ENCODE data around the gene ABCB8.

ABCB8 gene

DNA sequence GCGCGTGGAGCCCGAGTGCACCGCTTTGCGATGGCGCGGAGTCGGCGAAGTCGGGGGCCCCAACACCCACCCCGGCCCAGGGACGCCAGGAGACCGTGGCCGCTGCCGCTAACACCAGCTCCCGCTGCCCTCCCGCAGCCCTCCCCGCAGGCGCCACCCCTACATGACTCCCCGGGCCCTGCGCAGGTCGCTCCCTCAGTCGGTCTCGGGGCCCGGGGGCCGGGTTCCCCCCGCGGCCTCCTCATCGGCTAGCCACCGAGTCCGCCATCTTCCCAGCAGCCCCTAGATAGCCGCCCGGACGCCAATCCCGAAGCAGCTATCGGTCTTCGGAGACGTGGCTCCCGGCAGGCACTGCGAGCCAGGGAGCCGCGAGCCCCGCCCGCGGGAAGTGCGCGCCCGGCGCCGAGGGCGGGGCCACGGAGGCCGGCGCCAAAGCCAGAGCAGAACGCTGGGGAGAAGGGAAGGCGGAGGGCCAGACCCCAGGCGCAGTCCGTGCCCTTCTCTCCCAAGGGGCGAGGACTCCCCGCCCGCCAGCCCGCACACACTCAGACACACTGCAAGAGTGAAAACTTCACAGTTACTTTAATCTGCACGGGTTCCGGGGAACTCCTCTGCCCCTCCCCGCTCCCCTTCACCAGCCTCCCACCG is 52.4 kb downstream of the ABCB8 start, which contains the start of gene FASTK:
Gene FASTK (minus strand): TSS at position 288 of the 648 bp plus-strand sequence. CDS start 43 bp downstream, at position 245.
- DNase-seq (ENCODE audit: low read depth), result peak; percentile 67
- H3K4me3 ChIP-seq (ENCODE audit: low read depth, low read length), result peak within 1 kb of the TSS; percentile 87

GRCh38 chr7:151081170-151082101 is 53.2 kb downstream of the ABCB8 start:
- no peak for DNase-seq (ENCODE audit: low read depth)
- H3K4me3 ChIP-seq (ENCODE audit: low read depth, low read length), result peak overlapping the region; percentile 87

DNA sequence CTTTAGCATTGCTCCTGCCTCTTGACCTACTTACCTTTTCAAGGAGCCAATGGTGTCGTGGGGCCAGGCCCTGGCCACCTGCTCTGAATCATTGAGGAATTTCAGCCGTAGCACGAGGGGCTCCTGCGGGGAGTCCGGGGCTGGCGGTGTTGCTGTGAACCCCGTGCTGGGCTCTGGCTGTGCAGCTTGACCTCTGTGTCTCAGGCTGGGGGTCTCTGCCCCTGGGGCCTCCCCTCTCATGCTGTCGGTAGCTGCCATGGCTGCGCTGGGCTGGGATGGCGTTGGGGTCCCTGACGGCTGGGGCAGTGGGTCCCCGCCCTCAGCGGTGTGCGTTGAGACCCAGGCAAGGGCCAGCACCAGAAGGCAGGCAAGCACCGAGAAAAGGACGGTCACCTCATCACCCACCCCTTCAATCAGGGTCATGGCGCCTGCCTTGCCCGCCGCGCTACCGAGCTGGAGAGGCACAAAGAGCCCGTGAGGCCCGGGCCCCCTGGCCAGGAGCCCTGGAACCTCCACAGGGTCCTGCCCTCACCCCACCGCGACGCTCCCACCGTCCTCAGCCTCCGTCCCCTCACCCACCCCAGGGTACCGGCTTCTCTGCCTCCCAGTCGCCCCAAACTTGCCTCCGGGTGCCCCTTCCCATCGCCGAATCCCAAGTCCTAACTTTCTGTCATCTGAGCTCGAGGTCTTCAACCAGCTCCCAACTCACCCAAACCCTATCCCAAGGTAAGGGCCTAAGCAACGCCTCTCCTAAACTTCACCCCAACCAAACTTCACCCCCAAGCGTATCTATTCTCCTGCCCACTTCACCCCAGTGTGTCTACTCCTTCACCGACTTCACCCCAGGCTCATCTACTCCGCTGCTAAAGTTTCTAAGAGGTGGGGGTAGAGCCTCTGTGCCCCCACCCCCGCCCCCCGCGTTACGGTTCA is 54.2 kb downstream of the ABCB8 start:
- peak overlapping the region; percentile 87 for H3K4me3 ChIP-seq (ENCODE audit: low read depth, low read length)
- DNase-seq (ENCODE audit: low read depth), result no peak

DNA sequence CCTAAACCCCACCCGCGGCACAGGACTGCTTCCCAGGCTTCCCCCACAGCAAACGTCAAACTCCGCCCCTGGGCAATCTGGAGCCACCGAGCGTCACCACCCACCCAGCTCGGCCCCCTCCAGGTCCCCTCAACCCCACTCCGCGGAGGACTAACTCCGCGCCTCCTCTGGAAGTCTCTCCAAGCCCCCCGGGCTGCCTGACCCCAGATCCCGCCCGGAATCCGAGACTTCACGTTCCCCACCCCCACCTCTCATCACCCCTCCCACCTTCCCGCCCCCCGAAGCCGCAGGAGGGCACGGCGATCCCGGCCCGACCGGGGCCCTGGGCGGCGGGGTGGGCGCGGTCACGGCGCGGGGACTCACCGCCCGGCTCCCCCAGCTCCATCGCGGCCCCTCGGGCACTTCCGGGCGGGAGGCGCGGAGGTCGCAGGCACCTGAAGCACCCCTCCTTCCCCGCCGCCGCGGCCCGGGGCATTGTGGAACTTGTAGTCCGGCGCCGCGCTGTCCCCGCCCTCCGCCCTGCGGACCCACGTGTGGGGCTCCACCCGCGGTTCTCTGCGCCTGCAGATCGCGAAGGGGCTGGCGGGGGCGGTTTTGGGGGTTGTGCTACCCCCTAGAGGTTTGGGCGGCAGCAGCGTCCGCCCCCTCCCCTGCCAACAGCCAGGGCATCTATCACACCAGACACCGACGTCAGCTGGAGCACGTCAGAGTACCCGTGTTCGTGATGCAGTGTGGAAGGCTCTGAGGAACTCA is 55.0 kb downstream of the ABCB8 start, which contains the start of gene TMUB1:
Gene TMUB1 (minus strand): TSS at position 423 of the 753 bp plus-strand sequence. CDS start 930 bp downstream, outside the sequence.
- peak within 1 kb of the TSS; percentile 87 for H3K4me3 ChIP-seq (ENCODE audit: low read depth, low read length)
- no peak for DNase-seq (ENCODE audit: low read depth)

DNA sequence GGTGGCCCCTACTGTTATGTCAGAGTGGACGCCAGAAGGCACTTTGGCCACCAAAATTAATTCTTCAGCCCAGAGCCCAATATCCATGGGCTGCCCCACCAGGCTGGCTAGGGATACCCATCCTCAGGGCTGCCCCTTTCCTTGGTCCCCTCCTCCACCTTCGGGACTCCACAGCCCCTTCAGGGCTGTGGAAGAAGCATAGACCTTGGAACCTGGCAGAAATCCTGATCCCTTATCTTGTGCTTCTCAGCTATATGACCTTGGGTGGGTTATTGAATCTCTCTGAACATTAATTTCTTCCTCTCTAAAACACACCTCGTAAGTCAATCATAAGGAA is 55.5 kb downstream of the ABCB8 start:
- DNase-seq (ENCODE audit: low read depth), result no peak

GRCh38 chr7:151085329-151085690 is 57.1 kb downstream of the ABCB8 start:
- no peak for DNase-seq (ENCODE audit: low read depth)
- H3K4me3 ChIP-seq (ENCODE audit: low read depth, low read length), result peak overlapping the region; percentile 77

More for the DNA sequence above, 55.5 kb downstream of the ABCB8 start:
- peak overlapping the region; percentile 87 for H3K4me3 ChIP-seq (ENCODE audit: low read depth, low read length)

- H3K4me3 ChIP-seq (ENCODE audit: low read depth, low read length), result peak within 1 kb of the TSS; percentile 77
- peak; percentile 54 for DNase-seq (ENCODE audit: low read depth)
These were observed 57.7 kb downstream of the ABCB8 start, which contains the start of gene AGAP3 for GRCh38 chr7:151085691-151086620. Gene AGAP3, plus strand, starts transcription at chr7:151086475. Its CDS starts 267 bp downstream, at chr7:151086742.

GRCh38 chr7:151086802-151087244 is 58.6 kb downstream of the ABCB8 start:
- peak overlapping the region; percentile 77 for H3K4me3 ChIP-seq (ENCODE audit: low read depth, low read length)
- DNase-seq (ENCODE audit: low read depth), result no peak

DNA sequence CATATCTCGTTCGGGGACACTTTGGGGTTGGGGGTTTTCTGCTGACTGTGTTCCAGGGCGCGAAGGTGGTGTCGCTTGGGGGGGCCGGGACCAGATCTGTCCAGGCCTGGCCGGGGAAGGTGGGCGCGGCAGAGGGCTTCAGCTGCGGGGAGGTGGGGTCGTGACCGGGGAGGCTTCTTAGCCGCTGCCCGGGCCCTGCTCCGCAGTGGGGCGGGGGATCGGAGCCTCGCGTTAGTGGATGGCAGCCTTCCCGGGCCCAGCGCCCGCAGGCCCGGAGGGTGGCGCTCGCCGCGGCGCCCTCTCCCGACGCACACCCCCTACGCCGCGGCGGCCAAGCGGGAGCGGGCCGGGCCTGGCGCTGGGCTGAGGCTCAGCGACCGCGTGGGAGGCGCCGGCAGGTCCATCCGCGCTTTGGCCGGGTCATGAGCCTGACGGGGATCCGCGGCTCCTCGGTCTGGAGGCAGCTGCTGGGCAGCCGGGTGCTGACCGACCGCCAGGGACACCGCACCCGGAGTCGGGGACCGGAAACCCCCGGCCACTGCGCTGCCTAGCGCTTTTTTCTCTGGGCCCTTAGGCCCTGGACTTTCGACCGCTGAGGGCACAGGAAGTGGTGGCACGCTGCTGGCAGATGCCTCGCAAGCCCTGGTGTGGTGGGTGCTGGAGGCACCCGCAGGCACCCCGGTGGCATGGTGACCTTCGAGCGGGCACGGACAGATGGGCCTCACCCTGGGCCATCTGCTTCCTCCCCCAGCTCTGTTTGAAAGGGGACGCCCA is 59.2 kb downstream of the ABCB8 start:
- DNase-seq (ENCODE audit: low read depth), result no peak
- peak overlapping the region; percentile 77 for H3K4me3 ChIP-seq (ENCODE audit: low read depth, low read length)

DNA sequence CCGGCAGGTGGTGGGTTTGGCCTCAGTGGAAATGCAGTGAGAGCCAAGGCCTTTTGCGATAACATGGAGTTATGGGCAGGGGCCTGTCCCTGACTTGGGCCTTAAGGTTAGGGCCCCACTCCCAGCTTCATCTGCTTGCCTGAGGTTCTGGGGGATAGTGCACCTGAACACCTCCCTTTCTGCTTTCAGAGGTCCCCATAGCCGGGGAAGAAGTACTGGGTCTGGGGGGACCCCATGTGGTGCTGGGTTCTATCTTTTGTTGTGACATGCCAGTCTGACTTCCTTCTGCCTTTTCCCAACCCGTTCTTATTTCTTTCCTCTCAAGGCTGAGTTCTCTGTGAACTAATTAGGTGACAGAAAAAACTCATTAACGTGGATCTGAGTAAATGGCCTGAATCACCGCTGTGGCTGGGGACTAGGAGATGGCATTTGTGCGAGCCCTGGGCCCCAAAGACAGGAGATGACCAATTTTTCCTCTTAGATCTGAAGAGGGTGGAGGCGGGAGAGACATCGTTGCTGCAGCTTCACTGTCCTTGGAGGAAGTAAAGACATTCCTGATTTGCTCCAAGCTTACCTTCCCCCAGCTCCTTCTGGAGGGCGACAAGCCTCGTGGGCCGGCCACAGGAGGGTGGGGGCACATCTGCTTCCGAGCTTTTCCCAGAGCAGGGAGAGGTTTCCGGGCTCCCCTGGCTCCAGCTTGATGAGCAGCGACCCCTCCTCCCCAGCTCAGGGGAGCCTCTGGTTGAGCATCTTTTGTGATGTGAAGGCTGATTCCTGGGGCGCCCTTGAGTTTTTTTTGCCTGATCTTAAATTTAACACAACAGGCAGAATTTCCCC is 60.0 kb downstream of the ABCB8 start:
- DNase-seq (ENCODE audit: low read depth), result no peak
- H3K4me3 ChIP-seq (ENCODE audit: low read depth, low read length), result peak overlapping the region; percentile 77

DNA sequence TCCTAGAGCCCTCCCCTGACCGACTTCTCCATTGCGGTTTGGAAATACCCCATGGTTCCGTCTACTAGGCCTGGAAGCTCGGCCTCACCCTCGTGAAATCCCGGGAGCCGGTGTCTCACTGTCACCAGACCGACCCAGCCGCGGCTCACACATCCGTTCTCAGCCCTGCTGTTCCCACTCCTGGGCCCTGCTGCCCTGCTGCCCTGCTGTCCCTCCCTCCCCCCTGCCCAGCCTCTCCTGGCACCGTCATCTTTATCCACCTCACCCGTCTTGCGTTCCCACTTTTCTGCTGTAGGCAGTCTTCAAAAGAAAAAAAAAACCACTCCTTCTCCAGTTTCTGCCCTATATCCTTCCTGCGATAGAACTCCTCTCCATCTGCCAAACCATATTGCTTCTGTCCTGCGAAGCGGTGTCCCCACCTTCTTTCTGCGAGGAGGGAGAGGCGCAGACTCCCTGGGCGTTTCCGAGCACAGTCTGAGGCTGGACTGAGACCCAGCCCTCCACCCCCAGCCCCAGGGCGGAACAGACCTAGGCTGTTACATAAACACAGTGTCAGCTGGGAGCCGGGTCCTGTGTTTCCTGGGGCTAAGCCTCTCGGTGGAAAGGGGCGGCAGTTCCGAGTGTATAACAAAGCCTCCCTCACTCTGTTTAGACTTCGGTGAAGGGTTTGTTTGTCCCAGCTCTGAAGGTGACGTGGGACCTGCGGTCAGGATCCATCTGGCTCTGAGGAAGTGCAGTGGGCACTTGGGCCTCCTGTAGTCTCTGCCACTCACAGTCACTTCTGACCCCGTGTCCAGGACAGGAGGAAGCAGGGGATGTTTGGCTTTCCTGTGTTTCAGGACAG is 60.8 kb downstream of the ABCB8 start:
- DNase-seq (ENCODE audit: low read depth), result no peak
- H3K4me3 ChIP-seq (ENCODE audit: low read depth, low read length), result peak overlapping the region; percentile 77

DNA sequence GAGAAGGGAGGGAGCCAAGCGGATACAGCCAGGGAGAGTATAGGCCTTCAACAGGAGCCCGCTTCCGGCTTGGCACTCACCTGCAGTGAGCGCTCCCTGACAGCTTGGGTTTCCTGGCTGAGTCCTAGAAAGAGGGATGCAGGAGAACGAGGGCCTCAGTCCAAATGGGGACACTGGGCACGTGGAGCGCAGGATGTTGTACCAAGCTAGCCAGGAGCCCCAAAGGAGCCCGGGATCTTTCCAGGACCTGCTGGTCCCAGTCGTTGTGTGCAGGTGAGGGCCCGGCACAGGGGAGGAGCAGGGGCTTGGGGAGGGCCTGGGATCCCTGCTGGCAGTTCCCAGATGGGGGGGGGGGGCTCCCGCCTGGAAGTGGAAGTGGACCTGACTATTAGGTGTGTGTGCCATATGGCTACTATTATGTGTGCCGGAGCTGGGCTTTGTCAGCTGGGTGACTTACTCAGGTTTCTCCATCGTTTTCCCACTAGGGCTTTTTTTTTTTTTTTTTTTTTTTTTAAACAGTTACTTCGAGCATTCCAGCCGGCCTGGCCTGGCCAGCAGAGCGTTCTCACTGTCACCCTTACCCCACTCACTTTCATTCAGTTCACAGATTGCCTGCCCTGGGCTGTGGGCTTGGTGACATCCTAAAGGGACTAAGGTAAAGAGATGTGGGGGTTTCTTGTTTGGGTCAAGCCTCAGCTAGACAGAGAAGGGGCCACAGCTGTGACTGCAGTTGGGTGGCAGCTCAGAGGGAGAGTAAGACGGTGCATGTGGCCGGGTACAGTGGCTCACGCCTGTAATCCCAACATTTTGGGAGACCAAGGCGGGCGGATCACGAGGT is 61.9 kb downstream of the ABCB8 start:
- no peak for DNase-seq (ENCODE audit: low read depth)
- no peak overlapping the region for H3K4me3 ChIP-seq (ENCODE audit: low read depth, low read length)

DNA sequence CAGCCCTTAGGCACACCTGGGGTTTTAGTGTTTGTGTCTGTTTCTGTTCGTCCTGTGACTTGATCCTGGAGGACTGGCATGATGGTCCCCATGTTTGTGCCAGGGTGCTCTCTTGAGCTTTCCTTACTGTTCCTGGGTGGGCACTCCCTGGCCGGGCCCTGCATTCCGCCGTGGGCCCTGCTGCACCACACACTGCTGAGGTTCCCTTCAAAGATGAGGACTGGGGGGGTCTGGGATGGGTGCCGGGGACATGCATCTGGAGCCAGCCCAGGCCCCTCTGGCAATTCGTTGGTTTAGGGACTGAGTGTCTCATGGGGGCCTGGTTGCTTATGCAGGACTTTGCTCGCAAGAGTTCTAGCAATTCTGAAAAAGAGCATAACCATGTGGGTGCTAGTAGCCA is 62.8 kb downstream of the ABCB8 start:
- no peak overlapping the region for H3K4me3 ChIP-seq (ENCODE audit: low read depth, low read length)
- DNase-seq (ENCODE audit: low read depth), result no peak

- H3K4me3 ChIP-seq (ENCODE audit: low read depth, low read length), result no peak overlapping the region
- no peak for DNase-seq (ENCODE audit: low read depth)
These were observed 63.2 kb downstream of the ABCB8 start for GRCh38 chr7:151091431-151091830.
